C4-2B (cell line): ENCODE measurements around the gene ECM1.

ENCODE experiments used
- H3K27ac ChIP-seq: fragments of 450-650 bp; 2 replicates; pipeline ENCODE4 v1.5.1; 2017
- ZFX ChIP-seq: fragments of 450-650 bp; IDR thresholded peaks from 2 replicates; pipeline ENCODE4 v1.6.1; 2017
- TF ChIP-seq, protein P1 (sequence below): fragments of 450-650 bp; conservative IDR thresholded peaks from 2 replicates; pipeline ENCODE4 v1.5.1; 2017; ENCODE audit warnings: mild to moderate bottlenecking

ECM1 gene

DNA sequence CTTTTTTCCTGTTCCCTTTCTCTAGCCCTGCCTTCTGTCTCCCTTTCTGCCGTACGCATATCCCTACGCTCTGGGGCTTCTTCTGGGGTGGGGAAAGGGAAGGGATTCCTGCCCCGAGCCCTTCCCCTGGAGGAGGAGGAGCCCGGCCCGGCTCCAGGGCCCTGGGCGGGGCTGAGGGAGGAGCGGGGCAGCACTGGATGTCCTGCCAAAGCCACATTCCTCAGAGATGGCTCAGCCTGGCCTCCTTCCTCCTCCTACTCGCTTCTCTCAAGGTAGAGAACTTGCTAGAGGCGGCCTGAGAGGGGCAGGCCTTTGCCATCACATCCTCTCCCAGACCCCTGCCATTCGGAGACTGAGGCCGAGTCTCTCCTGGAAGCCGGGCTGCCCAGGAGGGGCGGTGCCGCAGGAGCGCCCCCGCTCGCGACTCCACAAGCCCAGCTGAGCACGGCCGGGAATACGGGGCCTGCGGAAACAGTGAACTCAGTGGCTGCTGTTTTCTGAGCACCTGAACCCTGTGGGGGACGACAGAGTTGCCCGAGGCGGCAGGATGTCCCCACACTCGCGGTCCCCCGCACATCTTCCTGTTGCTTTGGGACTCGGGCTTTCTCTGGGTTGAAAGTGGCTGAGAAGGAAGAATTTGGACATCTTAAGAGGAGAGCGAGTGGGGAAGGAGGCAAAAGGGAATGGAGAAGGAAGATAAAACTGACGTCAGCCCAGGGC, 53.5 kb downstream of the ECM1 start:
- peak overlapping the region; percentile 93 for H3K27ac ChIP-seq
- TF ChIP-seq, protein P1, sequence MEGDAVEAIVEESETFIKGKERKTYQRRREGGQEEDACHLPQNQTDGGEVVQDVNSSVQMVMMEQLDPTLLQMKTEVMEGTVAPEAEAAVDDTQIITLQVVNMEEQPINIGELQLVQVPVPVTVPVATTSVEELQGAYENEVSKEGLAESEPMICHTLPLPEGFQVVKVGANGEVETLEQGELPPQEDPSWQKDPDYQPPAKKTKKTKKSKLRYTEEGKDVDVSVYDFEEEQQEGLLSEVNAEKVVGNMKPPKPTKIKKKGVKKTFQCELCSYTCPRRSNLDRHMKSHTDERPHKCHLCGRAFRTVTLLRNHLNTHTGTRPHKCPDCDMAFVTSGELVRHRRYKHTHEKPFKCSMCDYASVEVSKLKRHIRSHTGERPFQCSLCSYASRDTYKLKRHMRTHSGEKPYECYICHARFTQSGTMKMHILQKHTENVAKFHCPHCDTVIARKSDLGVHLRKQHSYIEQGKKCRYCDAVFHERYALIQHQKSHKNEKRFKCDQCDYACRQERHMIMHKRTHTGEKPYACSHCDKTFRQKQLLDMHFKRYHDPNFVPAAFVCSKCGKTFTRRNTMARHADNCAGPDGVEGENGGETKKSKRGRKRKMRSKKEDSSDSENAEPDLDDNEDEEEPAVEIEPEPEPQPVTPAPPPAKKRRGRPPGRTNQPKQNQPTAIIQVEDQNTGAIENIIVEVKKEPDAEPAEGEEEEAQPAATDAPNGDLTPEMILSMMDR: peak; percentile 73
- peak; percentile 49; the same call in 1 of the 2 replicates for TF ChIP-seq ZFX

DNA sequence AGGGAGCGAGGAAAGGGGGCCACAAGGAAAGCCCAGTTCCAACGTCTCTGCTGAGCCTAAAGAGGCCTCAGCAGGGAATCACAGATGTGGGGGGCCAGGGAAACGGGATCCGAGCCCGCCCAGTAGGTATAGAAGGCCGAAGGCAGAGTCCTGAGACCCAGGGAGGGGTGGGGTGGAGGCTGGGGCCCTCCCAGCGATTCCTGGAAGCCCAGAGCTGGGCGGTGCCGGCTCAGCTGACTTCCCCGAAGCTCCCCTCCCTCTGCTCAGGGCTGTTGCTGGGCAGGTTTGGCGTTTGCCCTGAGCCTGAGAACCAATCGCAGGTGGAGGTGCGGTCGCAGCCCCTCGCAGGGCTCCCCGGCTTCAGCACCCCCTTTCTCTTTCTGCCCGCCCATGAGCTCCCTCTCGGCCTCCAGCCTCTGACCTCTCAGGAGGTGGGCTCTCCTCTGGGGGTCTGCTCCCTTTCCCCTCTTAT, 54.1 kb downstream of the ECM1 start:
- H3K27ac ChIP-seq: peak overlapping the region; percentile 93

DNA sequence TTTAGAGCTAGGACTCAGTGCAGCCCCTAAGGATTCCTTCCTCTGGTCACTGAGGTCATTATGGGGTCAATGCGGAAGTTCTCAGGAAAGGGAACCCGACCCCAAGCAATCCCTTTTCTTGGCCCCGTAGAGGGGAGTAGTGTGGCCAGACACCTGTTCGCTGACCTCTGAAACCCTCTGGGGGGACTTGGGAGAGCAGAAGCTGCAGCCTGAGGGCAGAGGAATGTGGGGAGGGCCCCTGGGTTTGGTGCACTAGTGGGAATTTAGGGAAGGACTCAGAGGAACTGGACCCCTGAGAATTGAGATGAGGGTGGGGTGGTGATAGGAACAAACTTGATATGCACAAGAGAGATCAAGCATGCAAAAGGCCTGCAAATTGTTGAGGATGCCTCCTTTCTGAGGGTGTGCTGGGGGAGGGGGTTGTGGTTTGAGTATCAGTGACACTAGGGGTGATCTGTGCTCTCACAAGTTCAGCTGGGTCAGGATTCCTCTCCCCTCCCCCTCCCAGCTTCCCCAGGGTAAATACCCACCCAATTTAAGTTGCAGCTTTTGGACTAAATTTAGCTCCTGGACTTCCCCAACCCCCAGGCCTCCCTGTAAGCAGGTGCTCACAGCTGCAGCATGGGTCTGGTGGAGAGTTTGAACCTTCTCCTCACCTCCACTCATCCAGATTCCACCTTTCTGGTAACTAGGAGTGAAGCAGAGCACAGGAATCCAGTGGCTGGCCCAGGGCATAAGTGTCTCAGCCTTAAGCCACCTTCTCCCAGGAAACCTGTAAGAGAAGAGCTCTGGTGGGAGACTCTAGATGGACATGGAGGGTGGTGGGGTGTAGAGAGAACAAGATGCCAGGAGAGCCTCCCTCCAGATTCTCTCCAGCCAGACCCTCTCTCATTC, 54.8 kb downstream of the ECM1 start:
- TF ChIP-seq ZFX: no peak
- TF ChIP-seq, protein P1: no peak
- H3K27ac ChIP-seq: peak overlapping the region; percentile 93

More for the DNA sequence above, 54.1 kb downstream of the ECM1 start:
- no peak for TF ChIP-seq ZFX
- TF ChIP-seq, protein P1: no peak
